IPS DF 4.7 (cell line): ENCODE measurements around the gene TPST2.
"Not testable (repeated sequence)": the region's sequence is repeated elsewhere in the genome, so short reads cannot be mapped to it uniquely, and the experiment has no call there.

Experiments used
- DNase-seq: peaks from one replicate; pipeline ENCODE4 v3.0.0-alpha.2; 2013; ENCODE audit warnings: low spot score; ENCODE audit errors: extremely low read depth

The TPST2 gene

GRCh38 chr22:26589845-26590736, at the start of gene TPST2:
Gene TPST2 (minus strand): TSS chr22:26590132. CDS start chr22:26541630, 48,502 bp downstream.
- no peak for DNase-seq

- DNase-seq = no peak
Measured at GRCh38 chr22:26636296-26636695, 46.4 kb upstream of the TPST2 start.

GRCh38 chr22:26635117-26635516, 45.2 kb upstream of the TPST2 start:
- DNase-seq = no peak

GRCh38 chr22:26634189-26634588, 44.3 kb upstream of the TPST2 start:
- no peak for DNase-seq

GRCh38 chr22:26632422-26633155, 42.7 kb upstream of the TPST2 start:
- DNase-seq = no peak

- DNase-seq = no peak
Measured at GRCh38 chr22:26631282-26631681, 41.4 kb upstream of the TPST2 start.

- no peak for DNase-seq
Measured at GRCh38 chr22:26629988-26630761, 40.2 kb upstream of the TPST2 start.

GRCh38 chr22:26624803-26625202, 34.9 kb upstream of the TPST2 start:
- no peak for DNase-seq

- no peak for DNase-seq
Measured at GRCh38 chr22:26623984-26624383, 34.1 kb upstream of the TPST2 start.

GRCh38 chr22:26621663-26622062, 31.7 kb upstream of the TPST2 start, which contains the start of gene CRYBA4:
Gene CRYBA4 (plus strand): TSS chr22:26621963. CDS start chr22:26622597, 634 bp downstream.
- DNase-seq = no peak

- no peak for DNase-seq
Measured at GRCh38 chr22:26620197-26620596, 30.3 kb upstream of the TPST2 start.

GRCh38 chr22:26619510-26619909, 29.6 kb upstream of the TPST2 start:
- no peak for DNase-seq

GRCh38 chr22:26618455-26618854, 28.5 kb upstream of the TPST2 start:
- DNase-seq = no peak

- no peak for DNase-seq
Measured at GRCh38 chr22:26617271-26618199, 27.6 kb upstream of the TPST2 start, which contains the start of gene CRYBB1. Gene CRYBB1 (minus strand): TSS chr22:26618027. CDS start chr22:26616319, 1,708 bp downstream.

GRCh38 chr22:26616650-26617049, 26.7 kb upstream of the TPST2 start:
- DNase-seq = no peak

- no peak for DNase-seq
Measured at GRCh38 chr22:26615830-26616435, 26.0 kb upstream of the TPST2 start.

GRCh38 chr22:26615149-26615548, 25.2 kb upstream of the TPST2 start:
- DNase-seq = no peak

- no peak for DNase-seq
Measured at GRCh38 chr22:26614322-26614721, 24.4 kb upstream of the TPST2 start.

- not testable (repeated sequence) for DNase-seq
Measured at GRCh38 chr22:26613753-26614152, 23.8 kb upstream of the TPST2 start.

- DNase-seq = no peak
Measured at GRCh38 chr22:26612652-26613051, 22.7 kb upstream of the TPST2 start.
